WERI-Rb-1 (cell line): ENCODE data around the gene KLHL29.

Experiments
- DNase-seq: peaks from one replicate; pipeline ENCODE4 v3.0.0-alpha.2; 2020
- H3K27ac ChIP-seq: fragments of 250-450 bp; sonication (Bioruptor Pico); 2 replicates; pipeline ENCODE4 v1.5.1; 2020; ENCODE audit warnings: mild to moderate bottlenecking, moderate library complexity
- H3K27me3 ChIP-seq: fragments of 250-450 bp; sonication (Bioruptor Pico); 2 replicates; pipeline ENCODE4 v1.5.1; 2021; ENCODE audit warnings: mild to moderate bottlenecking, low read depth, moderate library complexity; ENCODE audit not compliant: insufficient read depth, severe bottlenecking
- H3K36me3 ChIP-seq: fragments of 250-450 bp; sonication (Bioruptor Pico); 2 replicates; pipeline ENCODE4 v1.5.1; 2020; ENCODE audit warnings: mild to moderate bottlenecking, moderate library complexity
- H3K4me3 ChIP-seq: 2 replicates; pipeline ENCODE4 v1.5.1; 2011; ENCODE audit warnings: low read depth, mild to moderate bottlenecking, control low read depth, low read length
- H3K9me3 ChIP-seq: fragments of 250-450 bp; sonication (Bioruptor Pico); 2 replicates; pipeline ENCODE4 v1.5.1; 2021; ENCODE audit warnings: mild to moderate bottlenecking, moderate library complexity; ENCODE audit not compliant: severe bottlenecking
- CTCF ChIP-seq: IDR thresholded peaks from 2 replicates; pipeline ENCODE4 v1.5.1; 2011; ENCODE audit warnings: low read depth, mild to moderate bottlenecking, control low read depth, inconsistent platforms, low read length

The KLHL29 gene

GRCh38 chr2:23361152-23361551, 23.8 kb upstream of the KLHL29 start:
- Histone ChIP-seq H3K27ac (no peak overlapping the region), H3K27me3 (no peaks in the 10 kb centered on the region), H3K9me3 (no peaks in the 10 kb centered on the region), H3K36me3 (no peaks in the 10 kb centered on the region), H3K4me3 (no peak overlapping the region)
- no peak for DNase-seq
- no peak for TF ChIP-seq CTCF

GRCh38 chr2:23363268-23363667, 21.7 kb upstream of the KLHL29 start:
- DNase-seq, result no peak
- no peak overlapping the region for H3K4me3 ChIP-seq
- H3K27me3 ChIP-seq, result no peaks in the 10 kb centered on the region
- TF ChIP-seq CTCF, result no peak
- H3K9me3 ChIP-seq, result no peaks in the 10 kb centered on the region
- no peaks in the 10 kb centered on the region for H3K36me3 ChIP-seq
- no peak overlapping the region for H3K27ac ChIP-seq

- Histone ChIP-seq H3K36me3 (no peaks in the 10 kb centered on the region), H3K9me3 (no peaks in the 10 kb centered on the region), H3K27ac (no peak overlapping the region), H3K27me3 (no peaks in the 10 kb centered on the region), H3K4me3 (no peak overlapping the region)
- no peak for TF ChIP-seq CTCF
- no peak for DNase-seq
These were observed 21.1 kb upstream of the KLHL29 start for GRCh38 chr2:23363831-23364230.

GRCh38 chr2:23366720-23367119, 18.3 kb upstream of the KLHL29 start:
- Histone ChIP-seq H3K27ac (no peak overlapping the region), H3K36me3 (no peaks in the 10 kb centered on the region), H3K9me3 (no peaks in the 10 kb centered on the region), H3K27me3 (no peaks in the 10 kb centered on the region), H3K4me3 (no peak overlapping the region)
- no peak for DNase-seq
- TF ChIP-seq CTCF, result no peak

GRCh38 chr2:23367760-23368159, 17.2 kb upstream of the KLHL29 start:
- no peak overlapping the region for H3K4me3 ChIP-seq
- DNase-seq, result no peak
- no peak for TF ChIP-seq CTCF

GRCh38 chr2:23373666-23374065, 11.3 kb upstream of the KLHL29 start:
- H3K4me3 ChIP-seq, result no peak overlapping the region
- H3K27me3 ChIP-seq, result no peaks in the 10 kb centered on the region
- no peak for TF ChIP-seq CTCF
- DNase-seq, result no peak
- no peaks in the 10 kb centered on the region for H3K36me3 ChIP-seq
- H3K27ac ChIP-seq, result no peak overlapping the region
- peaks cover 7% of the 10 kb centered on the region for H3K9me3 ChIP-seq

More at GRCh38 chr2:23367760-23368159, 17.2 kb upstream of the KLHL29 start:
- H3K36me3 ChIP-seq, result no peaks in the 10 kb centered on the region
- H3K27me3 ChIP-seq, result no peaks in the 10 kb centered on the region
- H3K9me3 ChIP-seq, result no peaks in the 10 kb centered on the region
- H3K27ac ChIP-seq, result no peak overlapping the region
